ENCODE results near the gene CNOT3.
A peak's percentile ranks its signal among the peaks of the same experiment; 100 is the strongest.
"Not testable (repeated sequence)": the region's sequence is repeated elsewhere in the genome, so short reads cannot be mapped to it uniquely, and the experiment has no call there.

Gene CNOT3

DNA sequence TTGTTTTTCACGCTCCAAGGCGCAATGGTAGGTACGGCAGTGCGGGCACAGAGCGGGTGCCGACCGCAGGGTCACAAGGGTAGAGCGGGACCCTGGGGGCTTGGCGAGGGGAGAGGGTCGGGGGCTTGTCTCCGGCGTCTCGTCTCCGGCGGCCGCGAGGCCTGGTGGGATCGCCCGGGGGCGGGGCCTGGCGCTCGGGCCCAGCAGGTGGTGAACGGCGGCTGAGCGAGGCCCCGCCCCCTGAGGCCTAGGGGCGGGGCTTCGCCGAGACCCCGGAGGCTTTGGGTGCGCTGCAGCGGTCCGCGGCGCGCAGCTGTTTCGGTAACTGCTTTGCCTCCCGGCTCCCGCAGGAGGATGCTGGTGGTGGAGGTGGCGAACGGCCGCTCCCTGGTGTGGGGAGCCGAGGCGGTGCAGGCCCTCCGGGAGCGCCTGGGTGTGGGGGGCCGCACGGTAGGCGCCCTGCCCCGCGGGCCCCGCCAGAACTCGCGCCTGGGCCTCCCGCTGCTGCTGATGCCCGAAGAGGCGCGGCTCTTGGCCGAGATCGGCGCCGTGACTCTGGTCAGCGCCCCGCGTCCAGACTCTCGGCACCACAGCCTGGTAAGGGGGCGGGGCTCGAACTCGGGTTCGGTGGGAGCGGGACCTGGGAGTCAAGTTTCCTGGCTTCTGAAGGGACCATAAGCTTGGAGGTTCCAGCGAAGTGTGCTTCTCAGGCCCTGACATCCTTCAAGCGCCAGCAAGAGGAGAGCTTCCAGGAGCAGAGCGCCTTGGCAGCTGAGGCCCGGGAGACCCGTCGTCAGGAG lies 53.6 kb downstream of the CNOT3 start, which contains the start of gene TSEN34:
TSS of gene TSEN34 (plus strand) at position 298 of the 800 bp plus-strand sequence. CDS start at position 355, 57 bp downstream.
- DNase-seq (ENCODE audit: low read depth in 2 of 2), result peak; percentile 71 to 80

DNA sequence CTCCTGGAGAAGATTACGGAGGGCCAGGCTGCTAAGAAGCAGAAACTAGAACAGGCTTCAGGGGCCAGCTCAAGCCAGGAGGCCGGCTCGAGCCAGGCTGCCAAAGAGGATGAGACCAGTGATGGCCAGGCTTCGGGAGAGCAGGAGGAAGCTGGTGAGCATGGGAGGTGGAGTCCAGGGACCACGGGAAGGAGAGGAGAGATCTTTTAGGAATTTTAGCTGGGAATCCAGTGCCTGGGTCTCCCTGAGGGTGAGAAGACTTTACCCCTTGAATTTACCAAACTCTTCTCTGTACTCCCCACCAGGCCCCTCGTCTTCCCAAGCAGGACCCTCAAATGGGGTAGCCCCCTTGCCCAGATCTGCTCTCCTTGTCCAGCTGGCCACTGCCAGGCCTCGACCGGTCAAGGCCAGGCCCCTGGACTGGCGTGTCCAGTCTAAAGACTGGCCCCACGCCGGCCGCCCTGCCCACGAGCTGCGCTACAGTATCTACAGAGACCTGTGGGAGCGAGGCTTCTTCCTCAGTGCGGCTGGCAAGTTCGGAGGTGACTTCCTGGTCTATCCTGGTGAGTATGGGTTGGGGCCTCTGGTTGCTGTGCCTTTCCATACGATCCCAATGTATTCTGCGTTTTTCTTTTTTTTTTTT lies 54.4 kb downstream of the CNOT3 start:
- no peak for DNase-seq (ENCODE audit: low read depth in 2 of 2)

DNA sequence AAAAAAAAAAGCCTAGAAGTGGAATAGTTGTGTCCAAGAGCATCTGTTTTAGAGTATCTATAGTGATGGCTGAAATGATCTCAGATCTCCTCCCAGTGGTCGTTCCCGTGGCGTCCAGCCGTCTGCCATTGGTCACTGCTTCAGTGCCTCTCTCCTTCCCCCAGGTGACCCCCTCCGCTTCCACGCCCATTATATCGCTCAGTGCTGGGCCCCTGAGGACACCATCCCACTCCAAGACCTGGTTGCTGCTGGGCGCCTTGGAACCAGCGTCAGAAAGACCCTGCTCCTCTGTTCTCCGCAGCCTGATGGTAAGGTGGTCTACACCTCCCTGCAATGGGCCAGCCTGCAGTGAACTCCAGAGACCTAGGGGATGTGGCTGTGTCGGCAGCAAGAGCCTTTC lies 55.4 kb downstream of the CNOT3 start:
- no peak for DNase-seq (ENCODE audit: low read depth in 2 of 2)

DNA sequence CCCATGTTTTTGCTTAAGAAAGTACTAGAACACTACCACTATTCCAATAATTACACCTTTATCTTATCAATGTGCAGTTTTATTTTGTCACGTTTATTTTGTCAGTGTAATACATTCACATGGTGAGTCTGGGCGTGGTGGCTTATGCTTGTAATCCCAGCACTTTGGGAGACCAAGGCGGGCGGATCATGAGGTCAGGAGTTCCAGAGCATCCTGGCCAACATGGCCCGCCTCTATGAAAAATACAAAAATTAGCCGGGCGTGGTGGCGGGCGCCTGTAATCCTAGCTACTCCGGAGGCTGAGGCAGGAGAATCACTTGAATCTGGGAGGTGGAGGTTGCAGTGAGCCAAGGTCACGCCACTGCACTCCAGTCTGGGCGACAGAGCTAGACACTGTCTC lies 56.9 kb downstream of the CNOT3 start:
- not testable (repeated sequence) for DNase-seq (ENCODE audit: low read depth in 2 of 2)

DNA sequence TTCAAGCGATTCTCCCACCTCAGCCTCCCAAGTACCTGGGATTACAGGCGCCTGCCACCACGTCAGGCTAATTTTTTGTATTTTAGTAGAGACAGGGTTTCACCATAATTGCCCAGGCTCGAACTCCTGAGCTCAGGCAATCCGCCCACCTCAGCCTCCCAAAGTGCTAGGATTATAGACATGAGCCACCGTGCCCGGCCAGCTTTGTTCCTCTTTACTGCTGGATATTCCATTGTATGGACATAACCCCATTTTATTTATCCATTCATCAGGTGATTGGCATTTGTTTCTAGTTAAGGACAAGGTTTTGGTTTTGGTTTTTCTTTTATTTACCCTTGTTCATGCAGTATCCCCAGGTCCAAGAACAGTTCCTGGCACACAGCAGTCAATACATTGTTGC lies 59.0 kb downstream of the CNOT3 start:
- no peak for DNase-seq (ENCODE audit: low read depth in 2 of 2)

- DNase-seq (ENCODE audit: low read depth in 2 of 2), result no peak
Observed at GRCh38 chr19:54197121-54197520, 59.6 kb downstream of the CNOT3 start.

- DNase-seq (ENCODE audit: low read depth in 2 of 2), result no peak
Observed at GRCh38 chr19:54199401-54199800, 61.8 kb downstream of the CNOT3 start.

DNA sequence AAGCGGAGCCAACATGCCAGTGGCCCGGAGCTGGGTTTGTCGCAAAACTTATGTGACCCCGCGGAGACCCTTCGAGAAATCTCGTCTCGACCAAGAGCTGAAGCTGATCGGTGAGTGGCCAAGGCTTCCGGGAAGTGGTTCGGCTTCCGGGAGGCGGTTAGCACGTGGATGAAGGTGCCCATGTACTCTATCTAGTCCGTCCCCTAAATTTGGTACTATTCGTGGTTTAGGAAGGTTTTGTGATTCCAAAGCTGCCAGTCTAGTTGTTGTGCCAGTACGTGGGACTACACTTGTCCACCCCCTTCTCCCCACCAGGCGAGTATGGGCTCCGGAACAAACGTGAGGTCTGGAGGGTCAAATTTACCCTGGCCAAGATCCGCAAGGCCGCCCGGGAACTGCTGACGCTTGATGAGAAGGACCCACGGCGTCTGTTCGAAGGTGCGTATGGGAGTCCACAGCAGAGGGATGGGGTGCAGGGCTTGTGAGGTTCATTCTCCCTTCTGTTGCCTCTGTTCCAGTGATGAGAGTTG lies 63.7 kb downstream of the CNOT3 start:
- DNase-seq (ENCODE audit: low read depth in 2 of 2), result no peak

DNA sequence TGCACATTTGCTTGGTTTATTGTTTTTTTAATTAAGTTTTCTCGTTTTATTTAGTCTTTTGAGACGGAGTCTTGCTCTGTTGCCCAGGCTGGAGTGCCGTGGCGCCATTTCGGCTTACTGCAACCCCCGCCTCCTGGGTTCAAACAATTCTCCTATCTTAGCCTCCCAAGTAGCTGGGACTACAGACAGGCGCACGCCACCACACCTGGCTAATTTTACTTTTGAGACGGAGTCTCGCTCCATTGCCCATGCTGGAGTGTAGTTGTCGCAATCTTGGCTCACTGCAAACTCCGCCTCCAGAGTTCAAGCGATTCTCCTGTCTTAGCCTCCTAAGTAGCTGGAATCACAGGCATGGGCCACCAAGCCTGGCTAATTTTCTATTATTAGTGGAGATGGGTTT lies 64.4 kb downstream of the CNOT3 start:
- DNase-seq (ENCODE audit: low read depth in 2 of 2), result no peak

DNA sequence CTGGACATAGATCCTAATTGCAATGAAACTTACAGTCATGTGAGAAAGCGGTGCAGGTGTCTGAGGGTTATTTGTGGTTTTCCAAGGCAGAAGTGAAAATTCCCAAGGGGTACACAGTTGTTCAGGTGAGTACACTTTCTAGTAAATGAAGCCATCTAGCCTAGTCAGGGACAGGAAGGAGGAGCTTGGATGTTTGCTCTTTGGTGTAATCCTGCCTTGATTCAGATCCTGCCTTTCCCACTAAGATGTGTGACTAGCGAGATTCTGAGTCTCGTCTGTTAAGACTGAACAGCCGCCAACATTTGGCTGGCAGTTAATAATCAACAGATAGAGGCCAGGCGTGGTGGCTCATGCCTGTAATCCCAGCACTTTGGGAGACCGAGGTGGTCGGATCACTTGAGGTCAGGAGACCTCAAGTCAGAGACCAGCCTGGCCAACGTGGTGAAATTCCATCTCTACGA lies 65.6 kb downstream of the CNOT3 start:
- DNase-seq (ENCODE audit: low read depth in 2 of 2), result no peak

- no peak for DNase-seq (ENCODE audit: low read depth in 2 of 2)
Observed at GRCh38 chr19:54204767-54205468, 67.4 kb downstream of the CNOT3 start.

All from stimulated activated CD4-positive, alpha-beta T cell treated with anti-CD3 and anti-CD28 coated beads, Interleukin-15, amount 100 ng/mL, for 48 hours (primary cell).